Neural progenitor cell (in vitro differentiated cells): ENCODE results near the gene UBE2U. TPM values are rescaled to one million over a fixed set of nuclear protein-coding genes. Genes with fewer than 3 reads are reported as not detected.
A peak's percentile ranks its signal among the peaks of the same experiment; 100 is the strongest.

Source experiments
- DNase-seq: peaks from one replicate; pipeline ENCODE4 v3.0.0-alpha.2; 2016; ENCODE audit warnings: low spot score
- H2AFZ ChIP-seq: fragments of 200-600 bp; sonication (generic); replicated peaks from 2 replicates; pipeline ENCODE4 v1.6.1; 2016; ENCODE audit warnings: antibody characterized with exemption
- H3F3A ChIP-seq: fragments of 200-600 bp; sonication (generic); 2 replicates; pipeline ENCODE4 v1.6.1; 2016; ENCODE audit warnings: antibody characterized with exemption, low read depth
- H3K27ac ChIP-seq: fragments of 200-600 bp; sonication (generic); 2 replicates; pipeline ENCODE4 v1.5.1; 2016; ENCODE audit warnings: mild to moderate bottlenecking
- H3K27me3 ChIP-seq: fragments of 200-600 bp; sonication (generic); 2 replicates; pipeline ENCODE4 v1.6.1; 2016; ENCODE audit warnings: mild to moderate bottlenecking, moderate library complexity
- H3K36me3 ChIP-seq: fragments of 200-600 bp; sonication (generic); 2 replicates; pipeline ENCODE4 v1.5.1; 2016
- H3K4me1 ChIP-seq: fragments of 200-600 bp; sonication (generic); 2 replicates; pipeline ENCODE4 v1.6.1; 2016; ENCODE audit warnings: mixed run types
- H3K4me2 ChIP-seq: fragments of 200-600 bp; sonication (generic); 2 replicates; pipeline ENCODE4 v1.6.1; 2016
- H3K4me3 ChIP-seq: fragments of 200-600 bp; sonication (generic); 2 replicates; pipeline ENCODE4 v1.5.1; 2016
- H3K79me2 ChIP-seq: fragments of 200-600 bp; sonication (generic); 2 replicates; pipeline ENCODE4 v1.6.1; 2016; ENCODE audit warnings: low read depth
- H3K9ac ChIP-seq: fragments of 200-600 bp; sonication (generic); 2 replicates; pipeline ENCODE4 v1.6.1; 2016
- H3K9me3 ChIP-seq: fragments of 200-600 bp; sonication (generic); 2 replicates; pipeline ENCODE4 v1.5.1; 2016; ENCODE audit warnings: low read depth
- H4K20me1 ChIP-seq: fragments of 200-600 bp; sonication (generic); 2 replicates; pipeline ENCODE4 v1.6.1; 2016; ENCODE audit warnings: low read depth
- H3K27ac Mint-ChIP-seq: 3 replicates; pipeline ENCODE4 v1.8.0; 2021; ENCODE audit warnings: mixed read lengths
- H3K27me3 Mint-ChIP-seq: 2 replicates; pipeline ENCODE4 v1.8.0; 2022; ENCODE audit warnings: low read depth, mild to moderate bottlenecking, inconsistent platforms, moderate library complexity, mixed read lengths; ENCODE audit not compliant: insufficient read depth
- H3K36me3 Mint-ChIP-seq: 3 replicates; pipeline ENCODE4 v1.8.0; 2021; ENCODE audit warnings: mixed read lengths
- H3K4me1 Mint-ChIP-seq: 3 replicates; pipeline ENCODE4 v1.8.0; 2021; ENCODE audit warnings: mixed read lengths
- H3K4me3 Mint-ChIP-seq: 3 replicates; pipeline ENCODE4 v1.8.0; 2021; ENCODE audit warnings: mild to moderate bottlenecking, moderate library complexity, mixed read lengths
- H3K9me3 Mint-ChIP-seq: 3 replicates; pipeline ENCODE4 v1.8.0; 2020; ENCODE audit warnings: mixed read lengths
- EZH2 ChIP-seq: fragments of 200-600 bp; sonication (generic); IDR thresholded peaks from 2 replicates; pipeline ENCODE4 v1.6.1; 2017; ENCODE audit warnings: antibody characterized with exemption, mild to moderate bottlenecking, moderate library complexity
- EZH2phosphoT487 ChIP-seq: fragments of 200-600 bp; sonication (generic); IDR thresholded peaks from 2 replicates; pipeline ENCODE4 v1.6.1; 2017; ENCODE audit warnings: antibody characterized with exemption
- total RNA-seq: library from RNA; depleted of rRNA; stranded (reverse); fragments of >200 nt; gene quantifications from 2 replicates; pipeline ENCODE4 v1.2.3, GENCODE V29; 2015; ENCODE audit warnings: low replicate concordance
- TF ChIP-seq, protein P1 (sequence below): fragments of 200-600 bp; sonication (generic); IDR thresholded peaks from 2 replicates; pipeline ENCODE4 v1.5.1; 2017; ENCODE audit warnings: antibody characterized with exemption, mild to moderate bottlenecking

Gene UBE2U, protein sequence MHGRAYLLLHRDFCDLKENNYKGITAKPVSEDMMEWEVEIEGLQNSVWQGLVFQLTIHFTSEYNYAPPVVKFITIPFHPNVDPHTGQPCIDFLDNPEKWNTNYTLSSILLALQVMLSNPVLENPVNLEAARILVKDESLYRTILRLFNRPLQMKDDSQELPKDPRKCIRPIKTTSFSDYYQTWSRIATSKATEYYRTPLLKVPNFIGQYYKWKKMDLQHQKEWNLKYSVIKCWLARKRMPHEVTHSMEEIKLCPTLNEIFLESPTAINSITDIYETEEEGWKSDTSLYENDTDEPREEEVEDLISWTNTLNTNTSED
- total RNA-seq, result not detected in 2 replicates

DNA sequence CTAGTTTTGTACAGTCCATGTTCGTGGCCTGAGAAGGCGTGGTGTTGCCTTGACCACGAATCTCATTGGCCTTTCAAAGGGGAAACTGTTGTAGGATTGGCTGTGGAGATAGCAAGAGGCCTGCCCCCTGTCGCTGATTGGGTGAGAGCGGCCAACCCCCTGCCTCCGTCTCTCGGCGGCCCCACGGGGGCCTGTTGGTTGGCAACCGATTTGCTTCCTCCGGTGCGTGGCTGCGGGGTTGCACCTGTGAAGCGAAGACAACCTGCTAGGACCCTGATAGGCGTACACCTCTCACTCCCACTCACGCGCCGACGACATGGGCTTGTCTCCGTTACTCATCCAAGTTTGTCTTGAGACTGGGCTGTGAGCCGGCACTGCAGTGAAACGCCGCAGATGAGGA is at the start of gene UBE2U:
Gene UBE2U (plus strand): TSS at position 204 of the 400 bp plus-strand sequence. CDS start 428 bp downstream, outside the sequence.
- H3K9ac ChIP-seq, result no peak within 1 kb of the TSS
- H3K27ac ChIP-seq, result no peak within 1 kb of the TSS
- no peaks in the 10 kb centered on the region for H3K4me1 ChIP-seq
- Mint-ChIP-seq H3K4me3 (no peak within 1 kb of the TSS), H3K36me3 (peaks cover 3% of the 10 kb centered on the region), H3K4me1 (peaks cover 3% of the 10 kb centered on the region), H3K27me3 (peaks cover 2% of the 10 kb centered on the region), H3K9me3 (peaks cover 7% of the 10 kb centered on the region), H3K27ac (no peak within 1 kb of the TSS)
- no peaks in the 10 kb centered on the region for H3K36me3 ChIP-seq
- no peaks in the 10 kb centered on the region for H3K9me3 ChIP-seq
- H3F3A ChIP-seq, result no peaks in the 10 kb centered on the region
- no peak within 1 kb of the TSS for H2AFZ ChIP-seq
- no peak within 1 kb of the TSS for H3K4me2 ChIP-seq
- no peaks in the 10 kb centered on the region for H4K20me1 ChIP-seq
- no peaks in the 10 kb centered on the region for H3K27me3 ChIP-seq
- H3K4me3 ChIP-seq, result no peak within 1 kb of the TSS
- no peak for DNase-seq
- H3K79me2 ChIP-seq, result no peaks in the 10 kb centered on the region
- TF ChIP-seq EZH2 (no peak), EZH2phosphoT487 (no peak)
- TF ChIP-seq, protein P1, sequence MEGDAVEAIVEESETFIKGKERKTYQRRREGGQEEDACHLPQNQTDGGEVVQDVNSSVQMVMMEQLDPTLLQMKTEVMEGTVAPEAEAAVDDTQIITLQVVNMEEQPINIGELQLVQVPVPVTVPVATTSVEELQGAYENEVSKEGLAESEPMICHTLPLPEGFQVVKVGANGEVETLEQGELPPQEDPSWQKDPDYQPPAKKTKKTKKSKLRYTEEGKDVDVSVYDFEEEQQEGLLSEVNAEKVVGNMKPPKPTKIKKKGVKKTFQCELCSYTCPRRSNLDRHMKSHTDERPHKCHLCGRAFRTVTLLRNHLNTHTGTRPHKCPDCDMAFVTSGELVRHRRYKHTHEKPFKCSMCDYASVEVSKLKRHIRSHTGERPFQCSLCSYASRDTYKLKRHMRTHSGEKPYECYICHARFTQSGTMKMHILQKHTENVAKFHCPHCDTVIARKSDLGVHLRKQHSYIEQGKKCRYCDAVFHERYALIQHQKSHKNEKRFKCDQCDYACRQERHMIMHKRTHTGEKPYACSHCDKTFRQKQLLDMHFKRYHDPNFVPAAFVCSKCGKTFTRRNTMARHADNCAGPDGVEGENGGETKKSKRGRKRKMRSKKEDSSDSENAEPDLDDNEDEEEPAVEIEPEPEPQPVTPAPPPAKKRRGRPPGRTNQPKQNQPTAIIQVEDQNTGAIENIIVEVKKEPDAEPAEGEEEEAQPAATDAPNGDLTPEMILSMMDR, result no peak

DNA sequence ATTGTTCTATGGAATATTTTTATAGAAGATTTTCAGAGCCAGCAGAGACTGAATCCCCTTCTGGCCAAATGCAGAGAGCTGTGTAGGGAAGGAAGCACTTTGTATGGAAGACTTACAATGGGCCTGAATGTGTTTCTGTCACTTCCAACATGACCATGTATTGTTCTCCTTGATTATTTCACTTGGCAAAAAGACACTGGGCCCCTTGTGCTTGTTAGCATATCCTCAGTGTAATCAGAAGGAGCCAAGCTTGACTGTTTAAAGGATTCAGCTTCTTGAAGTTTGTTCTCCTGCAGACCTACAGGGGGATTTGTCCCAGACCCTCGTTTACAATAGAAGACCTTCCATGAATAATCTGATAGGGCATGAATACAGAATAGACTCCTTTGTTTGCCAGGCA is 48.1 kb upstream of the UBE2U start:
- H3K9me3 Mint-ChIP-seq, result no peaks in the 10 kb centered on the region
- TF ChIP-seq EZH2 (no peak), EZH2phosphoT487 (no peak)
- TF ChIP-seq, protein P1, result peak; percentile 10
- H3K36me3 Mint-ChIP-seq, result peaks cover 10% of the 10 kb centered on the region
- no peak overlapping the region for H3K27ac Mint-ChIP-seq
- H3K4me3 Mint-ChIP-seq, result no peak overlapping the region
- Histone ChIP-seq H3K4me2 (peak overlapping the region; percentile 29), H3K4me1 (peaks cover 12% of the 10 kb centered on the region), H3K4me3 (no peak overlapping the region), H3F3A (peaks cover 4% of the 10 kb centered on the region), H3K9ac (no peak overlapping the region), H4K20me1 (no peaks in the 10 kb centered on the region), H3K79me2 (no peaks in the 10 kb centered on the region), H3K27ac (peak overlapping the region; percentile 12), H3K27me3 (no peaks in the 10 kb centered on the region), H2AFZ (no peak overlapping the region), H3K36me3 (no peaks in the 10 kb centered on the region), H3K9me3 (no peaks in the 10 kb centered on the region)
- no peak for DNase-seq
- H3K27me3 Mint-ChIP-seq, result no peaks in the 10 kb centered on the region
- H3K4me1 Mint-ChIP-seq, result peaks cover 2% of the 10 kb centered on the region

DNA sequence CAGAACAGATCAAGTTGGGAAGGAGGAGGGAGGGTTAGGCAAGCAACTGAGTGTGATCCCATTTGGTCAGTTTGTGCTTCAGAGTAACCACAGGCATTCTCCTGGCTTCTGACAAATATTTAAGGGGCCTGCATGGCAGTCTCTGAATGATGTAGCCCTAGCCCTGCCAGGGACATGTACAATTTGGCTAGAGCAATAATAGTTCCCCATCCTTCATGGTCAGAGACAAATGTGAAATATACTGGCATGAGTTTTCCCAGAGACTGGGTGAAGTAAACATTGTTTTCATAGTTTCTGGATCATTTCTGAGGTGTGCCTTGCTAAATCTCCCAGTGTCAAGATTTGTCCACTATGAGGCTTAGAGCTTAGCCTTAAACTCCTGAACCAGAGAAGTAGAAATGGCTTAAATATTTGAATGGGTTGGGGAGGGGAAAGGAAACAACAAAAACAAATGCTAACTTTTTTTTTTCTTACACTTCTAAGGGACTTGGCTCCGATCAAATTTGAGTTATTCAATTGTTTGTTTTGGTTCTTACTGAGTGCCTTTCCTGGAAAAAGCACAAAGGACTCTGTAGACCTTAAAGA is 42.0 kb upstream of the UBE2U start:
- TF ChIP-seq EZH2phosphoT487, result no peak
- TF ChIP-seq, protein P1, result no peak
- TF ChIP-seq EZH2, result no peak
- Histone ChIP-seq H3F3A (peaks cover 26% of the 10 kb centered on the region), H3K9me3 (no peaks in the 10 kb centered on the region), H3K4me1 (peaks cover 23% of the 10 kb centered on the region), H3K9ac (no peak overlapping the region), H3K79me2 (peaks cover 4% of the 10 kb centered on the region), H3K4me3 (no peak overlapping the region), H3K27ac (no peak overlapping the region), H3K36me3 (no peaks in the 10 kb centered on the region), H2AFZ (no peak overlapping the region), H3K27me3 (no peaks in the 10 kb centered on the region), H4K20me1 (peaks cover 29% of the 10 kb centered on the region), H3K4me2 (peak overlapping the region; percentile 30)
- peaks cover 20% of the 10 kb centered on the region for H3K4me1 Mint-ChIP-seq
- peaks cover 10% of the 10 kb centered on the region for H3K36me3 Mint-ChIP-seq
- H3K27me3 Mint-ChIP-seq, result peaks cover 2% of the 10 kb centered on the region
- H3K9me3 Mint-ChIP-seq, result no peaks in the 10 kb centered on the region
- H3K4me3 Mint-ChIP-seq, result no peak overlapping the region
- DNase-seq, result no peak
- H3K27ac Mint-ChIP-seq, result no peak overlapping the region
